Spinal cord (tissue), 10 donors: ENCODE data around the gene AP5Z1. TPM values are rescaled to one million over a fixed set of nuclear protein-coding genes. Genes with fewer than 3 reads are reported as not detected.

ENCODE experiments used
- DNase-seq, 6 donors: peaks; one replicate each; pipeline versions ENCODE4 v3.0.0 to v3.0.0-alpha.2; 2013 to 2015; ENCODE audit warnings: low spot score in 6 of 6, low read depth in 4 of 6
- H3K27ac ChIP-seq: one replicate; pipeline ENCODE4 v1.5.1; 2013; ENCODE audit warnings: low read depth, low read length, control low read depth
- H3K27me3 ChIP-seq: one replicate; pipeline ENCODE4 v1.6.1; 2013; ENCODE audit warnings: low read length; ENCODE audit not compliant: control insufficient read depth, insufficient read depth
- H3K36me3 ChIP-seq: one replicate; pipeline ENCODE4 v1.6.1; 2013; ENCODE audit warnings: low read length; ENCODE audit not compliant: control insufficient read depth, insufficient read depth
- H3K4me1 ChIP-seq: one replicate; pipeline ENCODE4 v1.6.1; 2013; ENCODE audit warnings: low read length; ENCODE audit not compliant: control insufficient read depth, insufficient read depth
- H3K4me3 ChIP-seq: one replicate; pipeline ENCODE4 v1.5.1; 2013; ENCODE audit warnings: low read depth, low read length, control low read depth
- H3K9me3 ChIP-seq: one replicate; pipeline ENCODE4 v1.6.1; 2013; ENCODE audit warnings: low read length; ENCODE audit not compliant: control insufficient read depth, insufficient read depth
- WGBS: methylation state at CpG from one replicate; pipeline ENCODE4 v1.1.5; 2013; ENCODE audit warnings: missing lambda C conversion rate; ENCODE audit not compliant: insufficient coverage; 5-methylcytosine and 5-hydroxymethylcytosine counted together
- long read RNA-seq, 4 donors: transcript quantifications; one replicate each; lab custom pipeline, GENCODE V29; 2026
- polyA plus RNA-seq, 2 donors: library from polyadenylated mRNA; unstranded; fragments of 120-200 nt; gene quantifications; one replicate each; pipeline ENCODE4 v1.2.1, GENCODE V29; 2013; ENCODE audit not compliant: insufficient read length in 2 of 2
- total RNA-seq, 2 donors: library from RNA; depleted of rRNA in 1 of 2; stranded (reverse); fragments of 120-200 nt in 1 of 2; fragments of >200 nt in 1 of 2; gene quantifications; one replicate each; pipeline versions ENCODE4 v1.2.3 to v1.2.4, GENCODE V29; 2013 to 2014
- donor health status: healthy.

Gene AP5Z1, protein sequence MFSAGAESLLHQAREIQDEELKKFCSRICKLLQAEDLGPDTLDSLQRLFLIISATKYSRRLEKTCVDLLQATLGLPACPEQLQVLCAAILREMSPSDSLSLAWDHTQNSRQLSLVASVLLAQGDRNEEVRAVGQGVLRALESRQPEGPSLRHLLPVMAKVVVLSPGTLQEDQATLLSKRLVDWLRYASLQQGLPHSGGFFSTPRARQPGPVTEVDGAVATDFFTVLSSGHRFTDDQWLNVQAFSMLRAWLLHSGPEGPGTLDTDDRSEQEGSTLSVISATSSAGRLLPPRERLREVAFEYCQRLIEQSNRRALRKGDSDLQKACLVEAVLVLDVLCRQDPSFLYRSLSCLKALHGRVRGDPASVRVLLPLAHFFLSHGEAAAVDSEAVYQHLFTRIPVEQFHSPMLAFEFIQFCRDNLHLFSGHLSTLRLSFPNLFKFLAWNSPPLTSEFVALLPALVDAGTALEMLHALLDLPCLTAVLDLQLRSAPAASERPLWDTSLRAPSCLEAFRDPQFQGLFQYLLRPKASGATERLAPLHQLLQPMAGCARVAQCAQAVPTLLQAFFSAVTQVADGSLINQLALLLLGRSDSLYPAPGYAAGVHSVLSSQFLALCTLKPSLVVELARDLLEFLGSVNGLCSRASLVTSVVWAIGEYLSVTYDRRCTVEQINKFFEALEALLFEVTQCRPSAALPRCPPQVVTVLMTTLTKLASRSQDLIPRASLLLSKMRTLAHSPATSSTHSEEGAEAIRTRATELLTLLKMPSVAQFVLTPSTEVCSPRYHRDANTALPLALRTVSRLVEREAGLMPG
- total RNA-seq = 10 to 100 TPM; 11.5 to 18.3 TPM
- polyA plus RNA-seq = 10 to 100 TPM; 30.1 to 40.0 TPM
- long read RNA-seq, donor 1, transcript AP5Z1-201 (17 exons, 2,889 nt) = major isoform, 10 of 16 reads
- long read RNA-seq, donor 1, partial matches to known transcripts = 5 of 16 reads
- long read RNA-seq, donor 1, other reads (novel, unspliced or antisense) = 0 of 16 reads
- long read RNA-seq, donor 2, partial matches to known transcripts = 0 of 2 reads
- long read RNA-seq, donor 2, other reads (novel, unspliced or antisense) = 0 of 2 reads
- long read RNA-seq, donor 3, partial matches to known transcripts = 0 of 2 reads
- long read RNA-seq, donor 3, other reads (novel, unspliced or antisense) = 0 of 2 reads
- long read RNA-seq, donor 4, partial matches to known transcripts = 12 of 14 reads
- long read RNA-seq, donor 4, other reads (novel, unspliced or antisense) = 0 of 14 reads

DNA sequence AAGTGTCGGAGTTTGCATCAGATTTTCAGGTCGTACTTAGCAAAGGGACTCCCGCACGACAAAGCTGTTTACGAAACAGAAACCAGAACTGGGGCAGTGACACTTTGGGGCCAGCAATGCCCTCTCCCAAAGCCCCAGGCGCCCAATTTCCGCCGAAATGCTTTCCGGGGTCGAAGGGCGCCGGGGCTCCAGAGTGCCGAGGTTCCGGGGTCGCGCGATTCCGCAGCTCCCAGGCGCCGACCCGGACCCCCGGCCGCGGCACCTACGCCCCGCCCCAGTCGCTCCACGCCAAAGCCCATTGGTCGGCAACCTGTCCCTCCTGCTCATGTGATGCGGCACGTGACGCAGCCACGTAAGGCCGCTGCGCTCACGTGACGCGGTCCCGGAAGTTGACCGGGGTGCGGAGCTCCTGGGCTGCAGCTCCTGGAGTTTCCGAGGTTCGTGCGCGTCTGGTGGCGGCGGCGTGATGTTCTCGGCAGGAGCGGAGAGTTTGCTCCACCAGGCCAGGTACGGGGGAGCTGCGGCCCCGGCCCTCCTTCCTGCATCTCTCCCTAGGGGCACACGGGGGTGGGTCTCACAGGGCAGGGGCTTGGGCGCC lies at the start of gene AP5Z1:
TSS of gene AP5Z1 (plus strand) at position 374 of the 598 bp plus-strand sequence. CDS start at position 467, 93 bp downstream.
- Histone ChIP-seq H3K9me3 (no peaks in the 10 kb centered on the region), H3K27ac (peak within 1 kb of the TSS; percentile 91), H3K27me3 (no peaks in the 10 kb centered on the region), H3K36me3 (peaks cover 29% of the 10 kb centered on the region), H3K4me3 (peak within 1 kb of the TSS; percentile 99), H3K4me1 (peaks cover 21% of the 10 kb centered on the region)
- WGBS = 0% methylated on average over 55 of the region's 55 CpGs
- DNase-seq = peak; percentile 87 to 99 (median 92)

DNA sequence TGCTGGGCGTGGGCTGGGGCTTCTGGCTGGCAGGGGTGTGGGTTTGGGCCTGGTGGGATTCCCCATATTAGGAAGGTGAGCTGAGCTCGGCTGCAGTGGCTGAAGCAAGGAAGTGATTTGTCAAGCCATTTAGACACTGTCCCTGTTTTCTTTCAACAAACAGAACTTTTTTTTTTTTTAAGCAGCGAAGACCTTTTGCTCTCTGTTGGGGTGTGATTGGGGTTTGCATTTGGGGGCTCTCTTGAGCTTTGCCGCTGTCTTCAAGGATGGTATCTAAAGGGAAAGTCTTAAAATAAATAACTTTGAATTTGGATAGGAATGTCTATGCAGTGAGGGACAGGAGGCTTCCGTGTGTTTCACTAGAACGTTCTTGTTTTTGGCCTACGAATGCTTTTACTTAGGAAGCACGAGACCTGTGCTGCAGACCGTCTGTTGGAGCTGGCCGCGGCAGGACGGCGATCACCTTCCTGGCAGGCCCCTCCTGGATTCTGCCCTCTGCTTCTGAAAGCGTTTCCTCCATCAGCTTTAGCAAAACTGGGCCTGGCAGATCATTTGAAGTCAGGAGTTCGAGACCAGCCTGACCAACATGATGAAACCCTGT lies 49.5 kb upstream of the AP5Z1 start:
- no peak for DNase-seq
- peak overlapping the region; percentile 46 for H3K4me3 ChIP-seq
- H3K9me3 ChIP-seq = no peaks in the 10 kb centered on the region
- H3K27ac ChIP-seq = peak overlapping the region; percentile 96
- H3K4me1 ChIP-seq = peaks cover 66% of the 10 kb centered on the region
- peaks cover 44% of the 10 kb centered on the region for H3K36me3 ChIP-seq
- H3K27me3 ChIP-seq = no peaks in the 10 kb centered on the region
- 63% methylated on average over 12 of the region's 15 CpGs for WGBS

DNA sequence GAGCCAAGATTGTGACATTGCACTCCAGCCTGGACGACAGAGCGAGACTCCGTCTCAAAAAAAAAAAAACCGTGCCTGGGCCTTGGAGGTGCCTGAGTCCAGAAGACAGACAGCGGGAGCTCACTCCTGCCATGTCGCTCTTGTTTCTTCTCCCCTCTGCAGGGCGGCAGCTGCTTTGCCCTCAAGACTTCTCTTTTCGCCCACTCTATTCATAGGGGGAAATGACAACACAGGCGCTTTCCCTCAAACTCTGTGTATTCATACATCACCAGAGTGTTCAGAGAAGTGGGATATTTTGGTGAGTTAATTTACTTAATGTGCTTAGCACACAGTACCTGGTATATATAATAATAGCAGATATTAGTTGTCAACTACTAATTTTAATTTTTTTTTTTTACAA lies 48.9 kb upstream of the AP5Z1 start:
- Histone ChIP-seq H3K27ac (no peak overlapping the region), H3K36me3 (peaks cover 43% of the 10 kb centered on the region), H3K4me1 (peaks cover 63% of the 10 kb centered on the region), H3K9me3 (no peaks in the 10 kb centered on the region), H3K27me3 (no peaks in the 10 kb centered on the region), H3K4me3 (no peak overlapping the region)
- DNase-seq = no peak
- WGBS = 79% methylated on average over 6 of the region's 9 CpGs

DNA sequence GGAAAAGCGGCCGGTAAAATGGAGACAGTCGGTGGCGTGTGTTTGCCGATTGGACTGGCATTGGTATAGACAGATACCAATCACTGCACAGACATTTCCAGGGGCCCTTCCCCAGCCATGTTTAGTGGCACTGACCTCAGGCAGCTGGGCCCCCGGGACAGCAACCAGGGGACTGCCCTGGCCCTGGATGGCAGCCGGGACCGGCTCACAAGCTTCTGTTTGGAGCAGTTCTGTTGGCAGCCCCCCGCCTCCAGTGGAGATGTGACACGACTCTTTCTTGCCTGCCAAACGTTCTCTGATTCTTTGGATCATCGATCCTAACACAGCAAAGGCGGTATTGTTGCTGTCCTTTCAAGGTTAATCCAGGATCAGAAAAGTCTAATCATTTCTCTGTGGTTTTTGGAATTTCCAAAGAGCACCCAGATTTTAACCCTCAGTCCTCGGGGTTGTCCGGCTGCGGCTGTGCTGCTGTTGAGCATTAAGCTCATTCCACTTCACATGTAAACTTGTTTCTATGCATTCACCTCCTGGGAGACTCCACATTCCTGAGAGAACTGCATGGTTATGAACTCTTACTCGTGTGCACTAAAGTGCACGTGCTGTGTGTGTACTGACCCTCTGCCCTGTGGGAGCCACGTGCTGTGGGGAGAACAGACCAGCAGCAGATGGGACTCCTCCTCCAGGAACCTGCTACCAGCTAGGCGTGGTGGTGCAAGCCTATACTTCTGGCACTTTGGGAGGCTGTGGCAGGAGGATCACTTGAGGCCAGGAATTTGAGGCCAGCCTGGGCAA lies 47.3 kb upstream of the AP5Z1 start:
- Histone ChIP-seq H3K27ac (no peak overlapping the region), H3K4me1 (peaks cover 50% of the 10 kb centered on the region), H3K4me3 (no peak overlapping the region), H3K36me3 (peaks cover 38% of the 10 kb centered on the region), H3K27me3 (no peaks in the 10 kb centered on the region), H3K9me3 (no peaks in the 10 kb centered on the region)
- WGBS = 65% methylated on average over 17 of the region's 20 CpGs
- DNase-seq = no peak

DNA sequence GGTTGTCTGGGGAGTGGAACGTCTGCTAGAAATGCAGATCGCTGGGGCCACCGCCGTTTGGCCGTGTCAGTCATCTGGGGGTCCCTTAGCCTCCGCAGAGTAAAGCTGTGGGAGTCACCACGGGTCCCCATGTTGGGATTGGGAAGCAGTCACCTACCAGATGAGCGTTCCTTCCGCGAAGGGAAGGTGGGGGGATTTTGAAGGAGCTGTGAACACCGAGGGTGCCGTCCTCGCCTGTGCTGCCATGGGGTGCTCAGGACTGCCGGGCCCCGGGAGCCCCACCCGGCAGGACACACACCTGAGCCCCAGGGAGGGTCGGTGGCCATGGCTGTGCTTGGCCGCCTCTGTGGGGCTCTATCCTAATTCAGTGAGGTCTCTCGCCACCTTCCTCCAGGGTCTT lies 46.2 kb upstream of the AP5Z1 start:
- Histone ChIP-seq H3K9me3 (no peaks in the 10 kb centered on the region), H3K27me3 (no peaks in the 10 kb centered on the region), H3K36me3 (peaks cover 44% of the 10 kb centered on the region), H3K27ac (no peak overlapping the region), H3K4me1 (peaks cover 46% of the 10 kb centered on the region), H3K4me3 (no peak overlapping the region)
- 84% methylated on average over 16 of the region's 19 CpGs for whole genome bisulfite sequencing
- no peak for DNase-seq

DNA sequence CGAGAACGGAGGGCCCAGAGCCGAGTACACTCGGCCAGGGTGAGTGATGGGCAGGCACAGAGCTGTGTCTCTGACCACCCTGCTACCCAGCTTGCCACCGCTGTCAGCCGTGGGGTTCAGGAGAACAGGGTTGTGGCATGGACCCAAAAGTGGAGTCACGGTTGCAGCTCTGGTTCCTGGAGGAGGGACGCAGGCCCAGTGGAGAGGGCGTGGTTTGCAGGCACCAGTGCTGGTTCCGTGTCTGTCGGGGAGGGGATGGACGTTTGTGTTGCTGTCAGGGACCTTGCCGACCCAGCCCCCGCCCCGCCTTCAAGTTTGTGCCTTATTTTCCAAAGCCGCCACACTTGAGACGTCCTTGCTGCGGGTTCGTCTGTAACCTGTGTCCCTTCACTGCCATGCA lies 45.1 kb upstream of the AP5Z1 start:
- Histone ChIP-seq H3K4me1 (peaks cover 36% of the 10 kb centered on the region), H3K4me3 (no peak overlapping the region), H3K9me3 (no peaks in the 10 kb centered on the region), H3K36me3 (peaks cover 47% of the 10 kb centered on the region), H3K27me3 (no peaks in the 10 kb centered on the region), H3K27ac (no peak overlapping the region)
- 83% methylated on average over 19 of the region's 19 CpGs for WGBS
- no peak for DNase-seq

DNA sequence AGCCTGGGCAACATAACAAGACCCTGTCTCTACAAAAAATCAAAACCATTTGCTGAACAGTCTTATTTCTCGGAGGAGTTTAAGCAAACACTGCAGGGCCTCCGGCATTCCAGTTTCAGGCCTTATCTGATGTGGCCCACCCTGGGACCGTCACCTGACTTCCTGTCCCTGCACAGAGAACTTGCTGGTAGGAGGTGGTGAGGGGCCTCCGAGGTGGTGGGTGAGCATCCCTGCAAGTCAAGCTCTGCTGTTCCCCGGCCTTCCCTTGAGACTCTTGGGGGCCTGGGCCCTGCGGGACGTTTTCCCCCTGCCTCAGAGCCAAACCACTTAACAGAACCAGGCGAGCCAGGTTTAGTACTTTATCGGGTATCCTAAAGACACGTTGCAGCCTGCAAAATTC lies 44.5 kb upstream of the AP5Z1 start:
- Histone ChIP-seq H3K36me3 (peaks cover 47% of the 10 kb centered on the region), H3K9me3 (no peaks in the 10 kb centered on the region), H3K4me3 (no peak overlapping the region), H3K27ac (no peak overlapping the region), H3K27me3 (no peaks in the 10 kb centered on the region), H3K4me1 (peaks cover 29% of the 10 kb centered on the region)
- DNase-seq = no peak
- WGBS = 85% methylated on average over 8 of the region's 10 CpGs

DNA sequence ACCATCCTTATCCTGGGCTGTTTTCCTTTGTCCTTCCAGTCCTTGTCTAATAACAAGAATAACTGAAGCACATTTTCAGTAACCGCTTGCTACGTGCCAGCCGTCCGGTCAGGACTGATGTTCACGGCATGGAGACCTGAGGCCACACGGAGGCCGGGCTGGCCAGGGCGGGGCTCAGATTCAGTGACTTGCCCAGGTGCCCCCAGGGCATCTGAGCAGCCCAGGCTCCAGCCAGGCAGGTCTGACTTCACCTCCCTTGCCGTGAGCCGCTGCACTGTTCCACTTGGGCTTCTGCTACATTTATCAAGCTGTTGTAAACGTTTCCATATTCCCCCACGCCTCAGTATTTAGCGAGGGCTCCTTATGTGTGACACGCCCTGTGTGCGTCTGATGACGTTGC lies 43.6 kb upstream of the AP5Z1 start:
- H3K9me3 ChIP-seq = no peaks in the 10 kb centered on the region
- 95% methylated on average over 16 of the region's 16 CpGs for WGBS
- no peak for DNase-seq
- peaks cover 50% of the 10 kb centered on the region for H3K36me3 ChIP-seq
- no peak overlapping the region for H3K4me3 ChIP-seq
- H3K27ac ChIP-seq = no peak overlapping the region
- H3K27me3 ChIP-seq = no peaks in the 10 kb centered on the region
- peaks cover 23% of the 10 kb centered on the region for H3K4me1 ChIP-seq
